Activated naive CD8-positive, alpha-beta T cell treated with anti-CD3 and anti-CD28 coated beads, Interleukin-2, amount 10 ng/mL, durations not matched to agents 7 days and 5 days (primary cell): ENCODE data around the gene ISLR. TPM values are rescaled to one million over a fixed set of nuclear protein-coding genes. Genes with fewer than 3 reads are reported as not detected.

Experiments used
- ATAC-seq: fragments of 150-1000 bp; cut with Tn5 transposase; one replicate; pipeline ENCODE4 v1.10.0; 2021; ENCODE audit warnings: low read depth, moderate library complexity
- POLR2A ChIA-PET: fragments of 350-600 bp; sonication (Branson Sonifier 250); formaldehyde crosslinking; loops from one replicate; lab custom pipeline; 2021; ENCODE audit warnings: antibody characterized with exemption; lab: Charles Lee
- DNase-seq: peaks from one replicate; pipeline ENCODE4 v3.0.0; 2021
- H3K27ac Mint-ChIP-seq: one replicate; pipeline ENCODE4 v1.8.0; 2022; ENCODE audit warnings: mild to moderate bottlenecking, mixed read lengths
- H3K27me3 Mint-ChIP-seq: one replicate; pipeline ENCODE4 v1.8.0; 2022; ENCODE audit warnings: mild to moderate bottlenecking, moderate library complexity, mixed read lengths
- H3K36me3 Mint-ChIP-seq: one replicate; pipeline ENCODE4 v1.8.0; 2021; ENCODE audit warnings: mild to moderate bottlenecking, mixed read lengths
- H3K4me1 Mint-ChIP-seq: one replicate; pipeline ENCODE4 v1.8.0; 2021; ENCODE audit warnings: mixed read lengths
- H3K4me3 Mint-ChIP-seq: one replicate; pipeline ENCODE4 v1.8.0; 2022; ENCODE audit warnings: mild to moderate bottlenecking, moderate library complexity, mixed read lengths
- H3K9me3 Mint-ChIP-seq: one replicate; pipeline ENCODE4 v1.8.0; 2021; ENCODE audit warnings: mixed read lengths
- total RNA-seq, 2 experiments: library from RNA; stranded (reverse); gene quantifications; one replicate each; pipeline ENCODE4 v1.2.3, GENCODE V29; 2021

The ISLR gene
- total RNA-seq, 2 experiments from 2014 or later, result not detected

GRCh38 chr15:74182131-74182530 lies 8.6 kb downstream of the ISLR start:
- POLR2A ChIA-PET, result no interaction called here

DNA sequence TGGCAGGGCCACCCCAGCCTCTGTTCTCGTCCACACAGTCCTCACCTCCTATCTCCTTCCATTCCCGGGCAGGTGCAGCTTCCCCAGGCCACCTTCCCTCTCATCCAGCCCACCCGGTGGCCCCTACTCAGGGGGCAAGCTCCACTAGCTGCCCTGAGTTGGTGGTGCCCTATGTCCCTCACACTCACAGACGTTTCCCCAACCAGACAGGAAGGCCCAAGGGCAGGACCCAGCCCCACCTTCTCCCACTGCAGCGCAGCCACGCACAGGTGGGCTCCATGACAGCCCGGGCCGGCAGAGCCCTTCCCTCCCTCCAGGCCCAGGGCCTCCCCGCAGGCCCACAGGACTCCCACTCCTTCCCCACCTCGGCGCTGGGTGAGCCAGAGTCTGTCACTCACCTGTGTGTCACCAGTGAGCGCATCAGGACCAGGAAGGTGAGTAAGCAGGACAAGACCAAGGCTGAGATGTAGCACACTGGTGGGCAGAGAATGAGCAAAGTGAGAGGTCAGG lies 11.1 kb downstream of the ISLR start:
- Mint-ChIP-seq H3K27ac (no peak overlapping the region), H3K27me3 (peaks cover 3% of the 10 kb centered on the region), H3K4me3 (no peak overlapping the region), H3K9me3 (no peaks in the 10 kb centered on the region), H3K36me3 (no peaks in the 10 kb centered on the region), H3K4me1 (no peaks in the 10 kb centered on the region)
- DNase-seq (no peak), ATAC-seq (no peak)
- POLR2A ChIA-PET, result no interaction called here

More at GRCh38 chr15:74182131-74182530, 8.6 kb downstream of the ISLR start:
- no peaks in the 10 kb centered on the region for H3K4me1 Mint-ChIP-seq
- H3K9me3 Mint-ChIP-seq, result no peaks in the 10 kb centered on the region
- no peak overlapping the region for H3K4me3 Mint-ChIP-seq
- H3K27me3 Mint-ChIP-seq, result peaks cover 3% of the 10 kb centered on the region
- H3K36me3 Mint-ChIP-seq, result no peaks in the 10 kb centered on the region
- H3K27ac Mint-ChIP-seq, result no peak overlapping the region
- no peak for DNase-seq
- ATAC-seq, result no peak

GRCh38 chr15:74185710-74186348 lies 12.3 kb downstream of the ISLR start:
- Mint-ChIP-seq H3K27ac (no peak overlapping the region), H3K27me3 (no peaks in the 10 kb centered on the region), H3K4me1 (no peaks in the 10 kb centered on the region), H3K4me3 (no peak overlapping the region), H3K36me3 (no peaks in the 10 kb centered on the region), H3K9me3 (no peaks in the 10 kb centered on the region)
- POLR2A ChIA-PET, result no interaction called here
- no peak for DNase-seq
- ATAC-seq, result no peak

DNA sequence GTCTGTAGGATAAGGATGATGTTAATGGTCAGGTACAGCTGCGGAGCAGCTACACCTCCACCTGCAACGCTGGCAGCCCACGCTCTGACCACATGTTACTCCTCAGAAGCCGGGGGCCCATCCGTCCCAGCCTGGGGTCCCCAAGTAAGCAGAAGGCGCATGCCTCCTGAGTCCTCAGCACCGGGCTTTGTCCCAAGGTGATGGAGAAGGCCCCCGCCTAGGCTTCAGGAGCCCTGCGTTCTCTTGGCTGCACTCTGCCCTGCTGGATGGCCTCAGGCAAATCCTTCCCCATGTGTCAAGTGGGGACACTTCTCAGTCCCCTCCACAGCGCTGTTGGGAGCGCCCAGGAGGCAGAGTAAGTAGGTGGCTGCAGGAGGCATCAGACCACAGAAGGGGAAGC lies 14.7 kb downstream of the ISLR start:
- H3K27me3 Mint-ChIP-seq, result peaks cover 2% of the 10 kb centered on the region
- H3K36me3 Mint-ChIP-seq, result no peaks in the 10 kb centered on the region
- POLR2A ChIA-PET, result no interaction called here
- no peak overlapping the region for H3K4me3 Mint-ChIP-seq
- H3K4me1 Mint-ChIP-seq, result no peaks in the 10 kb centered on the region
- ATAC-seq, result no peak
- H3K9me3 Mint-ChIP-seq, result no peaks in the 10 kb centered on the region
- H3K27ac Mint-ChIP-seq, result no peak overlapping the region
- no peak for DNase-seq

DNA sequence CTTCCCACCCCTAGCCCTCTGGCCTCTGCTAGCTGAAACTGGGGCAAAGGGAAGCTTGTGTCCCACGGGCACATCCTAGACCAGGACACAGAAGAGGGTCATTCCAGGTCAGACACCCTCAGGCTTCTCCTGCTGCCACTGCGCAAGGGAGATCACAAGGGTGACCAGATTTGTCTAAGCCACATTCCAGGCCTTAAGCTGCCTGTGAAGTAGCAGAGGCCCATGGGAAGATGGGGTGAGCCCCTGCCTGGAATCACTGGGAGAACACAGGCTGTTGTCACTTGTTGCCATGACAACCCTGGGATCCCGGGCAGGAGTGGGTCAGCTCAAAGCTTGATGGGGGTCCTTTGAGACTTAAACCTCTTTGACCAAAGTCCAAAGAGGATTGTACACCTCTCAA lies 18.3 kb downstream of the ISLR start:
- Mint-ChIP-seq H3K9me3 (no peaks in the 10 kb centered on the region), H3K27me3 (peaks cover 4% of the 10 kb centered on the region), H3K4me1 (no peaks in the 10 kb centered on the region), H3K4me3 (no peak overlapping the region), H3K27ac (no peak overlapping the region), H3K36me3 (no peaks in the 10 kb centered on the region)
- DNase-seq (no peak), ATAC-seq (no peak)
- POLR2A ChIA-PET, result no interaction called here

- H3K9me3 Mint-ChIP-seq, result no peaks in the 10 kb centered on the region
- ATAC-seq (no peak), DNase-seq (no peak)
- H3K4me3 Mint-ChIP-seq, result no peak overlapping the region
- no peak overlapping the region for H3K27ac Mint-ChIP-seq
- H3K36me3 Mint-ChIP-seq, result no peaks in the 10 kb centered on the region
- no peaks in the 10 kb centered on the region for H3K4me1 Mint-ChIP-seq
- H3K27me3 Mint-ChIP-seq, result peaks cover 4% of the 10 kb centered on the region
- POLR2A ChIA-PET, result no interaction called here
Measured at GRCh38 chr15:74192751-74193150, 19.2 kb downstream of the ISLR start.

DNA sequence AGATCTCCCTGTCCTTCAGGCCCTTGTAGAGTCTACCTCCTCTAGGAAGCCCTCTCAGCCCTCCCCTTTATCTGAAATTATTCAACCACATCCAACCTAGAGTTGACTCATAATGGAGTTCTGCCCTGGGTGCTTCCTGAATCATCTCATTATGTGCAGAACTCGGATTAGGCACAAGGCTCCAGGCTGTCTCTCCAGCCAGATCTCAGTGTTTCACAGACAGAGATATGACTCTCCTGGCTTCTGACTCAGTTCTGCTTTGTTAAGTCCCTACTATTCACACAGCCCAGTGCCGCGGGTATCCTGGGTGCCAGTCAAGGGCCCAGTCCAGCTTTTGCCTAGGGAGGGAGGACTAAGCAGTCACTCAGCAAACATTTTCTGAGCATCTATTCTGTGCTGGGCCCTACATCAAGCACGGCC lies 19.8 kb downstream of the ISLR start:
- DNase-seq, result no peak
- Mint-ChIP-seq H3K27ac (no peak overlapping the region), H3K4me3 (no peak overlapping the region), H3K27me3 (peaks cover 4% of the 10 kb centered on the region), H3K36me3 (no peaks in the 10 kb centered on the region), H3K9me3 (no peaks in the 10 kb centered on the region), H3K4me1 (no peaks in the 10 kb centered on the region)
- ATAC-seq, result no peak
- POLR2A ChIA-PET, result no interaction called here

GRCh38 chr15:74193905-74194304 lies 20.4 kb downstream of the ISLR start:
- H3K36me3 Mint-ChIP-seq, result no peaks in the 10 kb centered on the region
- no peak overlapping the region for H3K27ac Mint-ChIP-seq
- no peaks in the 10 kb centered on the region for H3K9me3 Mint-ChIP-seq
- no peak overlapping the region for H3K4me3 Mint-ChIP-seq
- DNase-seq (no peak), ATAC-seq (no peak)
- H3K27me3 Mint-ChIP-seq, result peaks cover 4% of the 10 kb centered on the region
- no peaks in the 10 kb centered on the region for H3K4me1 Mint-ChIP-seq
- POLR2A ChIA-PET, result no interaction called here

DNA sequence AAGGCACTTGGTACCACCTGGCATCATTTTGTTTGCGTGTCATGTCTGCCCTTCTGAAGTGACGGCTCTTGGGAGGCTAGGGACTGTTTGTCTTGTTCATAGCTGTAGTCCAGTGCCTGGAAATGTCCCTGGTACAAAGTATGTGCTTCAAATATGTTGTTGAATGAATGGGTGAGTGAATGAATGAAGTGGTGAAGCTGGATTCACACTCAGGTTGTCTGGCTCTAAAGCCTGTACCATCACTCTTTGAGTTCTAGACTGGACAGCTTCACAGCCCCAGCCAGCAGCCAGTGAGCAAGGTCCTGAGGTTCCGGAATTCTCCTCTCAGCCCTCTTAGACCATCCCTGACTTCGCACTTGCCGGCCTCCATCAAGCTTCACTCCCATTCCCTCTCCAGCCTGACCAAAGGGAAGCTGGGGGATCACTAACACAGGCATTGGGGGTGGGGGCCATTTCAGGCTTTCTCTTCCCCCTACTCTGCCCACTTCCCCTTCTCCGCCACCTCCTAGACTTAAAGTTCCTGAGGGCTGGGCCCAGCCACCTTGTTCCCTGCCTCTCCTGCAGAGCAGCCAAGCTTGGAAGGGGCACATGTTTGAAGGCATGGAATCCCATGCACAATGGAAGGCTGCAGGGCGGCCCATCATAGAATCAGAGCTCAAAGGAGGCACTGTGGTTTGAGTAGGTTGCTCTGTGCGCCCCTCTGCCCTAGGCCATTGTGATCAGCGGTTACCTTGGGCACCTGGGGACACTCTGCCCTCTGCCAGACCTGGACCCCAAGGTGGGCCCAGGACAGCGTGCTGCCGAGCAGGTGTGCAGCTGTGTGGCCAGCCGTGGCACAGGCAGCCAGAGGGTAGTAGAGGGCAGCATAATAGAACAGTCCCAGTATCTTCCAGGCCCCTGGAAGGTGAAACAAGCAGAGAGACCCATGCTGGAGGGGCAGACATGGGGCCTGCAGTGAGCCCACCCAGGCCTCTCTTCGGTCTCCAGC lies 21.4 kb downstream of the ISLR start:
- H3K9me3 Mint-ChIP-seq, result no peaks in the 10 kb centered on the region
- H3K4me1 Mint-ChIP-seq, result peaks cover 2% of the 10 kb centered on the region
- no peaks in the 10 kb centered on the region for H3K36me3 Mint-ChIP-seq
- DNase-seq (no peak), ATAC-seq (no peak)
- POLR2A ChIA-PET, result no interaction called here
- H3K27me3 Mint-ChIP-seq, result peaks cover 5% of the 10 kb centered on the region
- no peak overlapping the region for H3K4me3 Mint-ChIP-seq
- no peak overlapping the region for H3K27ac Mint-ChIP-seq

GRCh38 chr15:74196175-74196574 lies 22.7 kb downstream of the ISLR start:
- Mint-ChIP-seq H3K4me3 (no peak overlapping the region), H3K36me3 (no peaks in the 10 kb centered on the region), H3K27ac (no peak overlapping the region), H3K4me1 (peaks cover 2% of the 10 kb centered on the region), H3K9me3 (no peaks in the 10 kb centered on the region), H3K27me3 (peaks cover 8% of the 10 kb centered on the region)
- POLR2A ChIA-PET, result no interaction called here
- ATAC-seq, result no peak
- DNase-seq, result no peak

- Mint-ChIP-seq H3K9me3 (no peaks in the 10 kb centered on the region), H3K27me3 (peaks cover 8% of the 10 kb centered on the region), H3K4me3 (no peak overlapping the region), H3K27ac (no peak overlapping the region), H3K4me1 (peaks cover 3% of the 10 kb centered on the region), H3K36me3 (no peaks in the 10 kb centered on the region)
- DNase-seq (no peak), ATAC-seq (no peak)
- POLR2A ChIA-PET, result interaction anchor here (0.6 kb wide), 1 partner anchor 1371 kb away, joined by 3 read pairs; no protein-coding TSS in a partner anchor
Measured at GRCh38 chr15:74197176-74197965, 23.9 kb downstream of the ISLR start.

GRCh38 chr15:74199297-74199652 lies 25.8 kb downstream of the ISLR start:
- Mint-ChIP-seq H3K9me3 (no peaks in the 10 kb centered on the region), H3K27ac (no peak overlapping the region), H3K27me3 (peaks cover 7% of the 10 kb centered on the region), H3K36me3 (no peaks in the 10 kb centered on the region), H3K4me3 (no peak overlapping the region), H3K4me1 (peaks cover 3% of the 10 kb centered on the region)
- POLR2A ChIA-PET, result no interaction called here
- ATAC-seq (no peak), DNase-seq (no peak)

DNA sequence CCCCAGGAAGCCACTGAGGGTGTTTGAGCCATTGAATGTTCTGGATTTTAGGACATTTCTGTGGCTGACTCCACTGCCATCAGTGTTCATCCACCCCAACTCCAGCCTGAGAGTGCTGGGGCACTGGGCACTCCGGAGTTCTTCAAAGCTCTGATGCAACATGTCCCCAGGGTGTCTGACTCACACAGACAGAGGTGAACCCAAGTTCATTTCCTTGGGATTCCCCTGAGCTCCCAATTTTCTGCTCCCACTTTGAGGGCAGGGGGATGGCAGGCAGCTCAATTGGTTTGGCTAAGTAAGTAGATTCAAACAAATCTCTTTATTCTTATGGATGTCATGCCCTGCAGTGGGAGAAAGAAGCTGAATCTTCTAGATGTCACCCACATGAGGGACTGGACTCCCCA lies 26.9 kb downstream of the ISLR start:
- H3K9me3 Mint-ChIP-seq, result no peaks in the 10 kb centered on the region

More for the DNA sequence above, 26.9 kb downstream of the ISLR start:
- H3K27ac Mint-ChIP-seq, result no peak overlapping the region
- H3K4me3 Mint-ChIP-seq, result no peak overlapping the region
- peaks cover 7% of the 10 kb centered on the region for H3K27me3 Mint-ChIP-seq
- POLR2A ChIA-PET, result no interaction called here
- DNase-seq (no peak), ATAC-seq (no peak)
- H3K4me1 Mint-ChIP-seq, result peaks cover 12% of the 10 kb centered on the region
- H3K36me3 Mint-ChIP-seq, result no peaks in the 10 kb centered on the region
